CD4-positive, alpha-beta T cell treated with Interleukin-4 for 4 hours (primary cell): ENCODE measurements around the gene VARS2.
"Not testable (repeated sequence)": the region's sequence is repeated elsewhere in the genome, so short reads cannot be mapped to it uniquely, and the experiment has no call there.

Experiments
- DNase-seq: peaks from one replicate; pipeline ENCODE4 v3.0.0-alpha.2; 2020

The VARS2 gene

DNA sequence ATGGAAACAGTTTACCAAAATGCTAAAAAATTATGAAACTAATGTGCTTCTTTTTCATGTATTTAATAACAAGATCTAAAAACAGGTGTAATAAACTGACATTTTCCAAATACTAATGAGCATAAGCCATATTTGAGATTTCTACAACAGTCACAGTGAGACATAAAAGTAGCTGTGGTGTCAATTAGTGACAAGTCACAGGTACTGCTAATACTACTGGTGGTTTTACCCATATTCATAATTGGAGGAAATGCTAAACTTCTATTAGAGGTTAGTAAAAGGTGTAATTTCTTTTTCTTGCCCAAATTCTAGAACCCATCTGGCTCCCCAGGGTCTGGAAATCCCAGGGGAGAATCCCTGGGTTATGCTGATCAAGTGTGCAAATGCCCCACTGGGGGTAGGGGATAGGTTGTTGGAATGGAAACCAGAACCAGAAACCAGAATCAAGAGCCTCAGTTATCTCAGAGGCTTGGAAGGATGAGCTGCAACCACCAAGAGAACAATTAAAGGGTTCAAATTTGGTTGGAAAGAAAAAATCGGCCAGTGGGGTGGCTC, 13.1 kb upstream of the VARS2 start:
- DNase-seq, result no peak

DNA sequence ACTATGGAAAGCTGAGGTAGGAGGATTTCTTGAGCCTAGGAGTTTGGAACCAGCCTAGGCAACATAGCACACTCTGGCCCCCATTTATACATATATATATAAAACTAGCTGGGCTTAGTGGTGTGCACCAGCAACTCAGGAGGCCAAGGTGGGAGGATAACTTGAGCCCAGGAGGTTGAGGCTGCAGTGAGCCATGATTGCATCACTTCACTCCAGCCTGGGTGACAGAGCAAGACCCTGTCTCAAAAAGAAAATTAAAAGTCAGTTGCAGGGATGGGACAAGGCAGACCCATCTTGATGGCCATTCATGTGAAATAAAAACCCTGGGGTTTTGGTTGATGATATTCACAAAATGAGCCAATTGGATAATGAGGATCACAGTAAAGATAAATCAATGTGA, 12.6 kb upstream of the VARS2 start:
- no peak for DNase-seq

DNA sequence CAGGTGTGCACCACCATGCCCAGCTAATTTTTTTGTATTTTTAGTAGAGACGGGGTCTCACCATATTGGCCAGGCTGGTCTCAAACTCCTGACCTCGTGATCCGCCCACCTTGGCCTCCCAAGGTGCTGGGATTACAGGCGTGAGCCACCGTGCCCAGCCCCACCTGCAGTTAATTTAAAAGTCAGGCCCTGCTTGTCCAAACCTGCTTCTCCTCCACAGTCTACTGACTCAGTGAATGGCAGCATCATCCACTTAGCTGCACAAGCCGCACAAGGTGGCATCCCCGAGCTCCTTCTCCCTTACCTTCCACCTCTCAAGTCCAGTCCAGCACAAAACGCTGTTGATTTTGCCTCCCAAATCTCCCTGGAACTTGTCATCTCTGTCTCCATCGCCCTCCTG, 11.8 kb upstream of the VARS2 start:
- DNase-seq, result not testable (repeated sequence)

DNA sequence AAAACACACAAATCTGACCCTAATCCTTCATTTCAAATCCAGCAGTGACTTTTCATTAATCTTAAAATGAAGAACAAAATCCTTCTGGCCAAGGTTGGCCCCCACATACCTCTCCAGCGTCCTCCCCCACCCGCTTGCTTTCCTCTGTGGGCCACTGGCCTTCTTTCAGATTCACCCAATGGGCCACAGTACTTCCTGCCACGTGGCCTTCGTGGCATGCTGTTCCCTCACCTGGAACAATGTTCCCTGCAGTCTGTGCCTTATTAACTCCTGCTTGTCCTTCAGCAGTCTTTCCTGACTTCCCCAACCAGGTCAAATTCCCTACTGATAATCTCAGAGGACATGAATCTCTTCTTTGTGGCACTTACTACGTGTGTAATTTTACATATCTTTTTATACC, 11.3 kb upstream of the VARS2 start:
- DNase-seq, result no peak

DNA sequence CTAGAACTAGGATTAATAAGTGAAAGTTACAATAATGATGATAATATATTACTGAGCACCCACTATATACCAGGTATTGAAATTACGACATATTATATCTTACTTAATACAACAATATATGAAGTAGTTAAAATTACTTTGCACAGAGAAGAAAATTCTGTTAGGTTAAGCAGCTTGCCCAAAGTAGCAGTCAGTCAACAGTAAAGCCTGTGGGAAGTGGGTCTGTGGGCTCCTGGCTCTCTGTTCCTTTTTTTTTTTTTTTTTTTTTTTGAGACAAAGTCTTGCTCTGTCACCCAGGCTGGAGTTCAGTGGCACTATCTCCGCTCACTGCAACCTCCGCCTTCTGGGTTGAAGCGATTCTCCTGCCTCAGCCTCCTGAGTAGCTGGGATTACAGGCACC, 10.8 kb upstream of the VARS2 start:
- no peak for DNase-seq

DNA sequence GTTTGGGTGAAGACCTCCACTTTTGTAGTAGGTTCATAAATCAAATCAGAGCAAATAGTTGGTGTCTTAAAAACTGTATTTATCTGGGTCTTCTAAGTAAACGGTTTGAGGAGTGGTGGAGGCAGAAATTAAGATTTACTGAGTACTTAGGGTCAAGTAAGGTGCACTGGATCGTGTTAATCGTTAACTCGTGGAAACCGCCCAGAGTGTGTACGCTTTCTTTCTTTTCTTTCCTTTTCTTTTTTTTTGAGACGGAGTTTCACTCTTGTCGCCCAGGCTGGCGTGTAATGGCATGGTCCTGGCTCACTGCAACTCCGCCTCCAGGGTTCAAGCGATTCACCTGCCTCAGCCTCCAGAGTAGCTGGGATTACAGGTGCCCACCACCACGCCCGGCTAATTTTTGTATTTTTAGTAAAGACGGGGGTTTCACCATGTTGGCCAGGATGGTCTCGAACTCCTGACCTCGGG, 6.7 kb upstream of the VARS2 start:
- not testable (repeated sequence) for DNase-seq

DNA sequence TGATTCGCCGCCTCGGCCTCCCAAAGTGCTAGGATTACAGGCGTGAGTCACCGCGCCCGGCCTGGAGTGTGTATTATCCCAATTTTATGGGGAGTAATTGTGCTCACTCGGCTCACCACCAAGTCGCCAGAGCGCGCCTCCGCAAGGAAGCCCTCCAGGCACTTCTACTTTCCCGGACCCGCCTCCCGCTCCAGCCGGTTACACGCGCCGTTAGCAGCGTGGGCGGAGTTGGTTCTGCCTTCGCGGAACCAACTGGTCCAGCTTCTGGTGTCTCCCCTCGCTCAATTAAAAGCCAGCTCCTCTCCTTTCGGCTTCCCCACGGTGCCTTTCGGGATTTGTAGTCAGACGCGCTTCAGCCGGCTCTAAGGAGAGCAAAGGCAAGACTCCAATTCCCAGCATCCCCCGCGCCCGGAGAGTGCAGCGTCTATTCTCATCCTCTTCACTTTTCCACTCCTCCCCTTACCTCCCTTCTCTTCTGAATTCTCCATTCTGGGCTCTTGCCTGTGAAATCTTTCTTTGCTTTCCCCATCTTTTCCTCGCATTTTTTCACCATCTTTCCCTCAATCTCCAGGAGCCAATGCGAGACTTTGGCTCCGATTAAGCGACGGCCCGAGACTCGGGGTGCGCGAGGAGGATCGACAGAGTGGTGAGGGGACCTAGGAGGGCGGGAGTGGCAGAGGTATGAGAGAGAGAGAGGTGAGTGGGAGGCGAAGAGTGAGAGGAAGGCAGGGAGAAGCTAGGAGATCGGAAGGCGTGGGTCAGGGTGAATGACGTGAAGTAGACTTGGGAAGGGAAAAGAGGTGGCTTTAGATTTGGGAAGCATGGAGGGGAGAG, 6.1 kb upstream of the VARS2 start, which contains the start of gene GTF2H4:
Gene GTF2H4, plus strand, starts transcription at position 450 of the 834 bp plus-strand sequence.
- peak; percentile 96 for DNase-seq

DNA sequence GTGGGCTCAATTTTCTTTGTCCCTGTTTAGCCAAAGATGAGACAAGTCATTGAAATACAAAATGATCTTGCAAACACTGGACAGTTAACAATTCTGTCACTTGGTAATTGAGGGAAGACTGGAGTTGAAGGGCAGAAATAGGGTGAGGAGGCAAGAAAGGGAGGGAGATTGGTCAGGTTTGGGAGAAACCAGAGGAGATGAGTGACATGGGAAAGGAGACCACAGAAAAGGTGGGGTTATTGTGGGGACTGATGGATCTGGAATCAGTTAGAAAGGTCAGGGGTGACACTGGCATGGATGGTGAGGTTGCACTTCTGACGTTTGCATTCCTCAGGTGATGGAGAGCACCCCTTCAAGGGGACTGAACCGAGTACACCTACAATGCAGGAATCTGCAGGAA, 5.3 kb upstream of the VARS2 start:
- DNase-seq, result no peak

DNA sequence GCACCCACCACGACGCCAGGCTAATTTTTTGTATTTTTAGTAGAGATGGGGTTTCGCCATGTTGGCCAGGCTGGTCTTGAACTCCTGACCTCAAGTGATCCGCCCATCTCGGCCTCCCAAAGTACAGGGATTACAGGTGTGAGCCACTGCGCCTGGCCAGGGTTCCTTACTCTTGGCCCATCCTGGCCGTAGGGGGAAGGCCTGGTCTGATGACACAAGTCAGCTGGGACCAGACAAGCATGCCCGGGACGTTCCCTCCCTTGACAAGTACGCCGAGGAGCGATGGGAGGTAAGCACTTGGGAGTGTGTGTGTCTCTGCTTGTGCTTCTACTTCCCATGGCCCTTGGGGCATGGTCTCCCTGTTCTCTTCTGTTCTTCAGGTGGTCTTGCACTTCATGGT, 3.6 kb upstream of the VARS2 start:
- DNase-seq, result not testable (repeated sequence)

DNA sequence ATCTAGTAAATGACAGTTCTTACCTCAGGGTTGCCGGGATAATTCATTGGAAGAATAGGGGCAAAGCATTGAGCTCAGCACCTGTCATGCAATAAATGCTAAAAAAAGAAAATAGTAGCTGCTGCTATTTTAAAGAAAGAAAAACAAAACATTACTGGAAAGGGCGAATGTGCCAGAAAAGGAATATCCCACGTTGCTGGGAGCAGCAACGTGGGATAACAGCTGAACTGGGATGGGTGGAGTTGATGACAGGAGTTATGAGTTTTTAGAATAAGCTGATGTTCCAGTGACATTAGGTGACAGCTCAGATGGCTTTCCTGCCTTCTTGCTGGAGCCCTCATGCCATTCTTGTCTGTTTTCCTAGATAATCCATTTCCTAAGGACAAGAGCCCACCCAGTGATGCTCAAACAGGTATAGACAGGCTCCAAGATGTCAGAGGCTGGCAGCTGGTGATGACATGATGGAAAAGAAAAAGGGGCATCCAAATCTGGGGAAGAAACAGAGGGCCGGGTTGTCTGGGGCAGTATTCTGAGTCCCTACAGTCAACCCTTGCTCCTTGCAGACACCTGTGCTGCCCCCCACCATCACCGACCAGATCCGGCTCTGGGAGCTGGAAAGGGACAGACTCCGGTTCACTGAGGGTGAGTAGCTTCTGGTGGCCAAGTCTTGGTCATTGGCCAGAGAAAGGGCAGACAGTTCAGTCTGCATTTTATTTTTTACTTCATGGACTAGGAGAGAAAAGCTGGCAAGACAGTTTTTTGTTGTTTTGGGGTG, 1.1 kb upstream of the VARS2 start:
- DNase-seq, result no peak

DNA sequence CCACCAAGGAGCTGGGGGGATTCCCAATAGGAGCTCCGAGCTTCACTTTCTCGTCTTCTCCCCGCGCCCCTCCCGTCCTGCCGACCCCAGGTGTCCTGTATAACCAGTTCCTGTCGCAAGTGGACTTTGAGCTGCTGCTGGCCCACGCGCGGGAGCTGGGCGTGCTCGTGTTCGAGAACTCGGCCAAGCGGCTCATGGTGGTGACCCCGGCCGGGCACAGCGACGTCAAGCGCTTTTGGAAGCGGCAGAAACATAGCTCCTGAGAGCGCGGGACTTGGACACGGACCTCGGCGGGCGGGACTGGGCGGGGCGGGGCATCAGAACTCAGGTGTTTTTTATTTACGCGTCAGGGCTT, 340 bp upstream of the VARS2 start:
- no peak for DNase-seq

DNA sequence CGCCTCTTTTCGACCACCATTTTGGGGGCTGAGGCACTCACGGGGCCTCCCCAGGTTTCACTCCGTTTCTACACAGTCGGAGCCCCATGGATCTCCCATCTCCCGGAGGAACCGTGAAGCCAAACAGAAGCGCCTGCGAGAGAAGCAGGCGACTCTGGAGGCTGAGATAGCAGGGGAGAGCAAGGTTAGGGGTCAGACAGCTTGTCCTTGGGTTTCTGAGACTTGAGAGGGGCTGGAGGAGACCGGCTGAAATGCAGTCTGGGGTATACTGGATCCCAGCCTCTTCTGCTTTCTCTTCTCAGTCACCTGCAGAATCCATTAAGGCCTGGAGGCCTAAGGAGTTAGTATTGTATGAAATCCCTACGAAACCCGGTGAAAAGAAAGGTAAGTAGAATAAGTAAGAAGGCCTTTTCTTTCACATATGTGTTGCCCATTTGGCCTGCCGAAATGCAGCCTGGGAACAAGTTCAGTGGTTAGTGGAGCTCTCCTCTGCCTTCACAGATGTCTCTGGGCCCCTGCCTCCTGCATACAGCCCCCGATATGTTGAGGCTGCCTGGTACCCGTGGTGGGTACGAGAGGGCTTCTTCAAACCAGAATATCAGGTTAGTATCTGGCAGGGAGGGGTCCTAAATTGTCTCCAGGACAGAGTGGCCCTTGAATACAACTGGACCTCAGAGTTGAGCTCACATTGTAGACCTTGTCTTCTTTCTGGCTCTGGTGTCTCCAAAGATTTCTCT, 984 bp downstream of the VARS2 start:
- no peak for DNase-seq

DNA sequence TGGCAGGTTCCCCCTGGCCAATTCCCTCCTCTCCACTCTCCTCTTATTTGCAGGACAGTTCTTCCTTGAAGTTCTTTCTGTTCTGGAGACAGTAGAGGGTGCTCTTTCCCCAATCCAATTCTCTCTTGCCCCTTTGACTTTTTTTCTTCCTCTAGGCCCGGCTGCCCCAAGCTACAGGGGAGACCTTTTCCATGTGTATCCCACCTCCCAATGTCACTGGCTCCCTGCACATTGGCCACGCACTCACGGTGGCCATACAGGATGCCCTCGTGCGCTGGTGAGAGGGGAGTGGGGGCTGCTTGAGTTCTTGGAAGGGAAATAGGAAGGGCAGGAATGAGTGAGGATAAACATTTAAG, 1.5 kb downstream of the VARS2 start:
- peak; percentile 26 for DNase-seq

DNA sequence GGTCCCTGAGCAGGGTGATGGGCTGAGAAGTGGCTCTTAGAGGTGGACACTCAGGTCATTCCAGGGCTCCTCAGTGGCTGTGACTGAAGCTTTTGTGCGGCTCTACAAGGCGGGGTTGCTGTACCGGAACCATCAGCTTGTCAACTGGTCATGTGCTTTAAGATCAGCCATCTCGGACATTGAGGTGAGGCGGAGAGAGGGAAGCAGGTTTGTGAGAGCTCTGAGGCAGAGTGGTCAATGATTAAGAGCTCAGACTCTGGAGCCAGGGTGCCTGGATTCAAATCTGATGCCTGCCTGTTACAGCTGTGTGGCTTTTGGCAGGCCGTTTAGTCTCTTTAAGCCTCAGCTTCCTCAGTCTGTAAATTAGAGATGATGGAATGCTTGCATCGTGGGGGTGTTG, 3.0 kb downstream of the VARS2 start:
- no peak for DNase-seq

DNA sequence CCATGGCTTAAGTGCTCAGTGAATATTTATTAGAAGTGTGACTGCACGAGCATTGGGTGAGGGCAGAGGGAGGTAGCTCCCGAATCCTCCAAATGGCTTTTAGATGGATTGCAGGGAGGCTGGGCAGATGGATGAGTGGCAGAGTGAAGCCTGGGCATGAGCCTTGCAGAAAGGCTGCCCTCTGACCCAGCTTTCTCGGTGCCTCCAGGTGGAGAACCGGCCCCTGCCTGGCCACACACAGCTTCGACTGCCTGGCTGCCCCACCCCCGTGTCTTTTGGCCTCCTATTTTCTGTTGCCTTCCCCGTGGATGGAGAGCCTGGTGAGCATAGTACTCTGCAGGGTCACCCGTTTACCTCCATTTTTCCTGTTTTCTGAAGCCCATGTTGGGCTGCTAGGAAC, 3.4 kb downstream of the VARS2 start:
- DNase-seq, result no peak

DNA sequence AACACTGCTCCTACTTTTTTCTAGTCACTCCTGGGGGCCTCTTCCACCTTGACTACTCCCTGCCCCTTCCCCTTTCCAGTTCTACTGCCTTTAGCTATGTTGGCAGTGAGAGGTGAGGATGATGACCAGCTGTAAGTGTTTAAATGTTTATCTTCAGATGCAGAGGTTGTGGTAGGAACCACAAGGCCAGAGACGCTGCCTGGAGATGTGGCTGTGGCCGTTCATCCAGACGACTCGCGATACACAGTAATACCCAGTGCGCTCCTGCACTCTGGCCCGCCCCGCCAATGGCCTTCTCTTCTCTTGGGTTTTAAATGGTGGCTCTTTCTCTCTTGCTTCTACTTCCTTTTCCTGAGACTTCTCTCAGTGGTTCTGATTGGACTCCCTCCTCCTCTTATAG, 4.6 kb downstream of the VARS2 start:
- no peak for DNase-seq

DNA sequence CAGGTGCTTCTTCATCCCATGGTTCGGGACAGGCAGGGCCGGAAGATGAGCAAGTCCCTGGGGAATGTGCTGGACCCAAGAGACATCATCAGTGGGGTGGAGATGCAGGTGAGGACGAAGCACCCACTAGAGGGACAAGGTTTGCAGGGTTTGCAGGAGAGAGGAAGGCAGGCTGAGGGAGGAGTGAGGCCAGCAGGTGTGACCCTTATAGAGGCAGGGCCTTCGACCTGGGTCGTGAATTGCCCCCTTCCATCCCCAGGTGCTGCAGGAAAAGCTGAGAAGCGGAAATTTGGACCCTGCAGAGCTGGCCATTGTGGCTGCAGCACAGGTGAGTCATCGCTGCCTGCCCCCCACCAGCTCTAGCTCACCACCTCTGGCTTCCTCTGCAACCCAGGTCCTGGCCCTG, 8.4 kb downstream of the VARS2 start:
- no peak for DNase-seq

DNA sequence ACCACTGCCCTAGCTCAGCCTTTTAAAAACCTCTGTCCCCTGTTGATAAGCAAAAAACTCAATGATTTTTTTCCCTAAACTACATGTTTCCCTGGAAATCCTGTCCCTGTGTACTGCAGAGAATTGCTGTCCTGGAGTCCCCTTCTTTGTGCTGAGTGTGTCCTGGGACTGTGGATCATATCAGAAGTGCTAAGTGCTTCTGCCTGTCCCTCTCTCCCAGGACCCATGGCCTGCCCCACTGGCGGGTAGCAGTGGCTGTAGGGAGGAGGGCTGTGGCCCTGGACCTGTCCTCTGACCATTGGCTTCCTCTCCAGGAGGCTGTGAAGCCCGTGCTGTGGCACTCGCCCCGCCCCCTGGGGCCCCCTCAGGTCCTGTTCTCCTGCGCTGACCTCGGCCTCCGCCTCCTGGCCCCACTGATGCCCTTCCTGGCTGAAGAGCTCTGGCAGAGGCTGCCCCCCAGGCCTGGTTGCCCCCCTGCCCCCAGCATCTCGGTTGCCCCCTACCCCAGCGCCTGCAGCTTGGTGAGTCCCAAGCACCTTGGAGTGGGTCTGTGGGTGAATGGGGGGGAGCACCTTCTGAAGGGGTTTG, 10.1 kb downstream of the VARS2 start:
- DNase-seq, result not testable (repeated sequence)

DNA sequence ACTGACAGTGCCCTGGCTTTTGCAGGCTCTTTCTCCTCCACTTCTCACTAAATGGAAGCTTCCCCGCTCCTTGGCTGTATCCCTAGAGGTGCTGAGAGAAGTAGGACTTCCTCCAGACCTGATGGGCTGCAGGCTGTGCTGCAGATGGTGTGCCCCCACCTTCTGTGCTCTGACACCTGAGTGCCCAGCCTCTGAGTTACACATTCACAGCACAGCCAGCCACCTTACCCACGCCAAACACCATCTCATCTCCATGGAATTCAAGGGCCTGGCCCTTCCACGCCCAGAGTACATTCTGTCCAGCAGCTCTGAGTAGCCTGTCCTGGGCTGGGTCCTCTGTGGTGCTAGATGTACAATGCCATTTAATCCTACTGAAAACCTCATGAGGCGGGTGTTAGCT, 12.6 kb downstream of the VARS2 start:
- DNase-seq, result no peak

DNA sequence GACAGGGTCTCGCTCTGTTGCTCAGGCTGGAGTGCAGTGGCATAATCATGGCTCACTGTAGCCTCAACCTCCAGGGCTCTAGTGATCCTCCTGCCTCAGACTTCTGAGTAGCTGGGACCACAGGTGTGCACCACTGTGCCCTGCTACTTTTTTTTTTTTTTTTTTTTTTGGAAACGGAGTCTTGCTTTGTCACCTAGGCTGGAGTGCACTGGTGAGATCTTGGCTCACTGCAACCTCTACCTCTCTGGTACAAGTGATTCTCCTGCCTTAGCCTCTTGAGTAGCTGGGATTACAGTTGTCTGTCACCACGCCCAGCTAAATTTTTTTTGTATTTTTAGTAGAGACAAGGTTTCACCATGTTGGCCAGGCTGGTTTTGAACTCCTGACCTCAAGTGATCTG, 13.0 kb downstream of the VARS2 start:
- DNase-seq, result not testable (repeated sequence)

DNA sequence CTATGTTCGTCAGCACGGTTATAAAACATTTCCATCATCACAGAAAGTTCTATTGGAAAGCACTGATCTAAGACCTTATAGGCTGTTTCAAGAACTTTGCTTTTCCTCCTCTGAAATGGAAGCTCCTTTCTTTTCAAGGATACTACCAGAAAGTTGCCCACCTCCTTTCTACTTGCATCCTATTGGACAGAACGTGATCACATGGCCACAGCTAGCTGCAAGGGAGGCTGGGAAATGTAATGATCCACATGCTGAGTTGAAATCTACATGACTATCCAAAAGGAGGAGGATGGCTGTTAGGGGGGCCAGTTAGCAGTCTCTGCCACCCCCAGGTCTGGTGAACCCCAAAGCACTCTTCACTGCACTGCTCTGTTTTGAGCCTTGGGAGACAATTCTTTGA, 14.6 kb downstream of the VARS2 start:
- DNase-seq, result no peak

DNA sequence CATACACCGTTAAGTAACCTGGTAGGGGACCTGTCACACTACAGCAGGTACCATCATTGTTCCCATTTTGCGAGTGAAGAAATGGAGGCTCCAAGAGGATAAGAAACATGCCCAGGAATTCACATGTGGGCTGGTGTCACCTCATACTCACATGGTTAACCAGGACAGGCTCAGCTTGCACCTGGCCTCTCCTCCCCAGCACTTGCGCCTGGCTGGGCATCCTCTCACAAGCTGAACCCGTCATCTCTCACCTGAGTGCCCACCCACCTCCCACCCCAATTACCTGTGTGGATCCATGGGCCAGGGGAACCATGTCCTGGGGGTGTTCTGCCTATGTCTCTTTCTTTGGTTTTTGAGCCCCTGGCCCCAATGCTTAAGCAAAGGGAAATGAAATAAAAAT, 16.5 kb downstream of the VARS2 start:
- no peak for DNase-seq

DNA sequence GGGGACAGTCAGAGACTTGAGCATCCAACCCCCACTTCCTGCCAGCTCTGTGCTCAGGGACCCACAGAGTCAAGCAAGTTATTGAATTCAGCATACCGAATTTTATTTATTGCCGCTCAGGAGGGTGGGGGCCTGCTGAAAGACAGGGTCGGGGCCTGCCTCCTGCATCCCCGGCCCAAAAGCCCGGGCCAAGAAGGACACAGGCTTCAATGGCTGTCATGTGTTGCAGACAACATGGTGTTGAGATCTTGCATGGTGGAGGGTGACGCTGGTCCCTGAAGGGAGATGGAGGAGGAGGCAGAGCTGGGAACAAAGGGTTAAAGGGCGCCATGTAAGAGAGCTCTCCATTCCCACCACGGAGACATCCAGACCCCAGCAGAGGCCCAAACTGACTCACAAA, 17.2 kb downstream of the VARS2 start:
- no peak for DNase-seq
